NCI-H1694 treated with DMSO at 0.1 percent for 48 hours (cell line): Measurements from ENCODE around the gene PREX1.
"Not testable (repeated sequence)": the region's sequence is repeated elsewhere in the genome, so short reads cannot be mapped to it uniquely, and the experiment has no call there.

Experiments
- DNase-seq: peaks from one replicate; lab custom pipeline; 2025; lab: John Stamatoyannopoulos, UW

PREX1 gene

GRCh38 chr20:48847498-48848205 is 19.9 kb upstream of the PREX1 start:
- no peak for DNase-seq

- DNase-seq, result no peak
Measured at GRCh38 chr20:48846516-48847492, 19.0 kb upstream of the PREX1 start.

GRCh38 chr20:48845721-48846306 is 18.0 kb upstream of the PREX1 start:
- DNase-seq, result no peak

- DNase-seq, result no peak
Measured at GRCh38 chr20:48844996-48845395, 17.2 kb upstream of the PREX1 start.

- not testable (repeated sequence) for DNase-seq
Measured at GRCh38 chr20:48843896-48844295, 16.1 kb upstream of the PREX1 start.

GRCh38 chr20:48843057-48843806 is 15.4 kb upstream of the PREX1 start:
- DNase-seq, result no peak

GRCh38 chr20:48841875-48842529 is 14.2 kb upstream of the PREX1 start:
- no peak for DNase-seq

GRCh38 chr20:48841196-48841874 is 13.5 kb upstream of the PREX1 start:
- DNase-seq, result no peak

- DNase-seq, result no peak
Measured at GRCh38 chr20:48839154-48839917, 11.5 kb upstream of the PREX1 start.

GRCh38 chr20:48837014-48837413 is 9.2 kb upstream of the PREX1 start:
- no peak for DNase-seq

- no peak for DNase-seq
Measured at GRCh38 chr20:48835390-48835789, 7.6 kb upstream of the PREX1 start.

- no peak for DNase-seq
Measured at GRCh38 chr20:48834278-48834677, 6.5 kb upstream of the PREX1 start.

GRCh38 chr20:48832405-48832730 is 4.6 kb upstream of the PREX1 start:
- DNase-seq, result no peak

GRCh38 chr20:48831718-48832404 is 4.1 kb upstream of the PREX1 start:
- no peak for DNase-seq

GRCh38 chr20:48830826-48831318 is 3.1 kb upstream of the PREX1 start:
- no peak for DNase-seq

- DNase-seq, result no peak
Measured at GRCh38 chr20:48829940-48830339, 2.1 kb upstream of the PREX1 start.

GRCh38 chr20:48828734-48829460 is 1.1 kb upstream of the PREX1 start:
- no peak for DNase-seq

- DNase-seq, result peak; percentile 12
Measured at GRCh38 chr20:48826883-48827771, 672 bp downstream of the PREX1 start.
